WTC11 (cell line): ENCODE results near the gene BCAR3.

Experiments
- CREB1 ChIP-seq: sonication (generic); formaldehyde crosslinking; IDR thresholded peaks from 2 replicates; pipeline ENCODE4 v1.8.0; 2023; ENCODE audit warnings: mild to moderate bottlenecking, missing genetic modification reagents
- CTCF ChIP-seq: fragments of 200-600 bp; IDR thresholded peaks from 2 replicates; pipeline ENCODE4 v1.8.0; 2022; ENCODE audit warnings: antibody characterized with exemption
- E2F1 ChIP-seq: sonication (generic); formaldehyde crosslinking; IDR thresholded peaks from 2 replicates; pipeline ENCODE4 v1.8.0; 2022; ENCODE audit warnings: mild to moderate bottlenecking, missing genetic modification reagents
- ELF4 ChIP-seq: sonication (generic); formaldehyde crosslinking; IDR thresholded peaks from 2 replicates; pipeline ENCODE4 v1.8.1; 2022; ENCODE audit warnings: low read depth, mild to moderate bottlenecking, moderate library complexity, missing genetic modification reagents
- ESRRA ChIP-seq: sonication (generic); formaldehyde crosslinking; IDR thresholded peaks from 2 replicates; pipeline ENCODE4 v1.8.1; 2022; ENCODE audit warnings: mild to moderate bottlenecking, missing genetic modification reagents, borderline replicate concordance
- FOXJ3 ChIP-seq: sonication (generic); formaldehyde crosslinking; IDR thresholded peaks from 2 replicates; pipeline ENCODE4 v1.9.0; 2021; ENCODE audit warnings: missing genetic modification reagents, mild to moderate bottlenecking, borderline replicate concordance
- FOXP1 ChIP-seq: sonication (generic); formaldehyde crosslinking; IDR thresholded peaks from 2 replicates; pipeline ENCODE4 v1.8.0; 2022; ENCODE audit warnings: missing genetic modification reagents, mild to moderate bottlenecking, moderate library complexity, borderline replicate concordance
- HMGXB4 ChIP-seq: sonication (generic); formaldehyde crosslinking; IDR thresholded peaks from 2 replicates; pipeline ENCODE4 v1.8.1; 2023; ENCODE audit warnings: mild to moderate bottlenecking, moderate library complexity, missing genetic modification reagents
- SOX15 ChIP-seq: fragments of 250-450 bp; sonication (Bioruptor Pico); IDR thresholded peaks from 2 replicates; pipeline ENCODE4 v1.9.0; 2021; ENCODE audit warnings: mild to moderate bottlenecking
- USF2 ChIP-seq: sonication (generic); formaldehyde crosslinking; IDR thresholded peaks from 2 replicates; pipeline ENCODE4 v1.8.1; 2023; ENCODE audit warnings: mild to moderate bottlenecking, missing genetic modification reagents, moderate library complexity
- ZNF532 ChIP-seq: fragments of 250-450 bp; sonication (Bioruptor Pico); IDR thresholded peaks from 2 replicates; pipeline ENCODE4 v1.9.0; 2021; ENCODE audit warnings: mild to moderate bottlenecking, borderline replicate concordance

- no peak for TF ChIP-seq CTCF
- TF ChIP-seq ELF4 (CRISPR knock-in tag), result no peak
- no peak for TF ChIP-seq USF2
- TF ChIP-seq FOXP1 (CRISPR knock-in tag), result no peak
- no peak for TF ChIP-seq ZNF532
- TF ChIP-seq CREB1 (CRISPR knock-in tag), result no peak
- no peak for TF ChIP-seq FOXJ3 (CRISPR knock-in tag)
- TF ChIP-seq E2F1 (CRISPR knock-in tag), result no peak
- TF ChIP-seq ESRRA (CRISPR knock-in tag), result no peak
- TF ChIP-seq HMGXB4 (CRISPR knock-in tag), result no peak
- TF ChIP-seq SOX15 (CRISPR knock-in tag), result no peak
Observed at GRCh38 chr1:93679546-93679945, 2.1 kb downstream of the BCAR3 start.
